CD4-positive, alpha-beta T cell treated with Interleukin-2 at 100 ng/mL for 4 hours (primary cell): ENCODE measurements around the gene SLC6A11.

ENCODE experiments used
- DNase-seq: peaks from one replicate; pipeline ENCODE4 v3.0.0-alpha.2; 2020; ENCODE audit warnings: low spot score

The SLC6A11 gene

DNA sequence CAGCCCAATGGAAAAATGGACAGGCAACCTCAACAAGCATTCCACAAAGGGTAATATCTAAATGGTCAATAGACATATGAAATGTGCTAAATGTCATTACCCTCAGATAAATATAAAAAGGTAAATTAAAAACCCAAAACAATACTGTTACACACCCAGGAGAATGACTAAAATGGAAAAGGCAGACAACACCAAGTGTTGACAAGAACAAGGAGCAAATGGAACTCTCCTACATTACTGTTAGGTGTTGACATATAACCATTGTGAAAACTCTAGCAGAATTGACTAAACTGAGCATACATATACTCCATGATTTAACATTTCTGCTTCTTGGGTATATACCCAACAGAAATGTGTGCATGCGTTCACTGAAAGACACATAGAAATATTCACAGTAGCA lies 25.3 kb upstream of the SLC6A11 start:
- DNase-seq: no peak

DNA sequence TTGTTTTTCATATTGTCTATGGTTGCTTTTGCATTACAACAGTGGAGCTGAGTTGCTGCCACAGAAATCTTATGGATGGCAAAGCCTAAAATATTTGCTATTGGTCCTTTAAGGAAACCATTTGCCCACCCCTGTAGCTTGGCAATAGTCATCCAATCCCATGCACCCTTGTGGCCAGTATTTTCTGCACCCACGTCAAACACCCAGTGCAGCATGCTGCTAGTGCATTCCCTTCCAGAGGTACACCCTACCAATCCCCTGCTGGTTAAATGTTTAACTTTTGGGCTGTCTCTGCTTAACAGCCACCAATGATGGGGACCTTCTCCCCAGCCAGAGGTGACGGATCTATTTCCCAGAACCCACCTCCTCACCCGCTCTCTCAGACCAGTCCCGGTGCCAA lies 23.8 kb upstream of the SLC6A11 start:
- DNase-seq: no peak

DNA sequence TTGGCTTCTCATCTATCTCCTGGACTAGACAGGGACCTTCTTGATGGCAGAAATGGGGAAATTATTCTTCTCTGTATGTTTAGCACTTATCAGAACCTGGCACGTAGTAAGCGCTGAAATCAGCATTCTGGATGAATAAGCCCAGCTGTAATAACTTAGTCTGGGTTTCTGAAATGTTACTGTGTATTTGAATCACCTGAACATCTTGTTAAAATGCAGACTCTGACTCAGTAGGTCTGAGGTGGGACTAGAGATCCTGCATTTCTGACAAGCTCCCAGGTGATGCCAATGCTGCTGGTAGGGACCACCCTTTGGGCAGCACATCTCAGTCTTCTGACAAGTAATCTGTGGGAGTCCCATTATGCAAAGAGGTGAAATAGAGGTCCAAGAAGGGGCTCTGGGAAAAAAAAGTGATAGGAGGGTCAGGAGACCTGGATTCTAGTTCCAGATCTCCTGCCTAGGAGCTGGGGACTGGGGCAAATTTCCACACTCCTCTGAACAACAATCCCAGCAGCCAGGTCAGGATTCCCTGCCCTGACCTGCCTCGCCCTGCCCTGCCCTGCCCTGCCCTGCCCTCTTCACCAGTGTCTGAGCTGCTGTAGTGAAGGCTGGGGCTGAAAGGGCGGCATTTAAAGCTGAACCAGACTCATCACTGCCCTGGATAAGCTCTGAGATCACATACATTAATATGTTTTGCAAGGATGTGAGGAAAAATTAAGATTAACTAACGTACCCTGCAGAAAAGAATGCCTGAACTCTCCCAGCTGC lies 17.2 kb upstream of the SLC6A11 start:
- no peak for DNase-seq

DNA sequence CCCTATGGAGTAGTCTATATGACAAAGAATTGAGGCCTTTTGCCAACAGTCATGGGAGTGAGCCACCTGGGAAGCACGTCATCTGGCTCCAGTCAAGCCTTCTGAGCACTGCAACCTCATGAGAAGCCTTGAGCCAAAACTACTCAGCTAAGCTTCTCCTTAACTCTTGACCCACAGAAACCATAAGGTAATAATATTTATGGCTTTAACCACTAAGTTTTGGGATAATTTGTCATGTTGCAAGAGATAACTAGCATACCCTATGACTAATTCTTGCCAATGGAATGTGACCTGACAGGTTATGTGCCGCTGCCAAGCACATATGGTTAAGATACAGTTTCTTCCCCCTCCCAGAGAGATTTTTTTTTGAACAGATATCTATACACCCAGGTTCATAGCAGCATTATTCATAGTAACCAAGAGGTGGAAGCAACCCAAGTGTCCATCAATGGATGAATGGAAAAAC lies 11.8 kb upstream of the SLC6A11 start:
- DNase-seq: no peak

DNA sequence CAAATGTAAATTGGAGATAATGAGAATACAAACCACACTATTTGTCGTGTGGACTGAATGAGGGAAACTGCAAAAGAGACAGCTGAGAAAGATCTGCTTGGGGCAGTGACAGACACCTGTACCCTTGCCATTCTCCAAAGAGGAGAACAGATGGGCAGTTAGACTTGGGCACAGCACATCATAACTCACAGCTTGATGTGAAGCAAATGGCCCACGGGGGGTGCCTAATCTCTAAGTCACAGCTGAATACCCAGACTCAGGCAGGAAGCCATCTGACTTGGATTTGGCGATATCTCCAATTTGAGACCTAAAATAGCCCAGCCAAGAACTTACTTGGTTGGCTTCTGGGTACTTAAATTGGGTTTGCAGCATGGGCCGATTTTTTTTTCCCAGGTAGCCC lies 10.0 kb upstream of the SLC6A11 start:
- DNase-seq: no peak

DNA sequence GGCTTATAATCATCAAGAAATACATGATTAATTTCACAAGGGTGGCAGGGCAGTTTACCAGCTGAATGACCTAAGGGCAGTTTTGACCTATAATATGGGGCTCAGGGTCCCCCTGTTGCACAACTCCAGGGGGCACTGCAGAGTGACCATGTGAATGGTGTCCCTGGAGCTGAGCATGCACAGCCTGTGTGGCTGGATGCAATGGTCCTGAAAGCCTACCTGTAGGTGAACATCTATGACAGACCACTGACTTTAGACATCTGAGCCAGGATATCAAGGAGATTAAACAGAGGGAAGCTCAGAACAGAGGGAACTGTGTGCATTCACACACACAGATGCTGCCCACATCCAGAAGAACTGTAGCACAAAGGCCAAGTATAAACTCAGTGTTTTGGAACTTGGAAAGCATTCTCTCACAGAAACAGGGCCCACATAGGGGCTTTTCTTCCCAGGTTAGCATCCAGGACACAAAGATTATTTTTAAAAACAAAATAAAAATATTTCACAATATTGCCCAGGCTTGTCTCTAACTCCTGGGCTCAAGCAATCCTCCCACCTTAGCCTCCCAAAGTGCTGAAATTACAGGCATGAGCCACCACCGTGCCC lies 7.8 kb upstream of the SLC6A11 start:
- no peak for DNase-seq

DNA sequence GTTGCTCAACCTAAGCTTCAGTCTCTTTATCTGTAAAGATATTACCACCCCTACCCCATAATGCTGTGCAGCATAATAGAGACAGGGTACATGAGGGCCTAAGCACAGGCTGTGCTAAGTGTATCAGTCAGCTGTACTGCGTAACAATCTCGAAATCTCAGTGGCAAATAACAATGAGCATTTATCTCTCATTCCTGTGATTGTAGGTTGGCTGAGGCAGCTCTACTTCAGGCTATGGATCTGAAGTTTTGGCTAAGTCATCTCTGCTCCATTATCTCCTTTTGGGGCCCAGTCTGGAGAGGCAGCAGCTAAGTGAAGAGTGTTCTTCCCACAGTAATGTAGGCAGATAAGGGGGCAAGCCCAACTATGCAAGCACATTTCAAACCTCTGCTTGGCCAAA lies 7.1 kb upstream of the SLC6A11 start:
- no peak for DNase-seq

DNA sequence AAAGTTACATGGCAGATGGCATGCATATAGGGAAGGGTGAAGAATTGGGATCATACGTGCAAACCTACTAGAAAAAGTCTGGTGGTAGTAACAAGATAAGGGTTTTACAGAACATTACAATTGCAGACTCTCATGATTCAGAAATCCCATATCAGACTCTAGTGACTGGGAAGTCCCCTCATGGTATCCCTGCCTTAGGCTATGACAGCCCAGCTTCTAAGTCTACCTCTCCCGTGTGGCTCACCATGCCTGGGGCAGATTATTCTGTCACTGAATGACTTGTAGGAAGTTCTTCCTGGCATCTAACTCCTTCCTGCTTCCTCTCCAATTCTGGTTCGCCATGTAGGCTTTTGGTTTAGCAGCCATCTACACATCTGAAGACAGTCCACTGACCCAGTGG lies 5.7 kb upstream of the SLC6A11 start:
- DNase-seq: no peak

DNA sequence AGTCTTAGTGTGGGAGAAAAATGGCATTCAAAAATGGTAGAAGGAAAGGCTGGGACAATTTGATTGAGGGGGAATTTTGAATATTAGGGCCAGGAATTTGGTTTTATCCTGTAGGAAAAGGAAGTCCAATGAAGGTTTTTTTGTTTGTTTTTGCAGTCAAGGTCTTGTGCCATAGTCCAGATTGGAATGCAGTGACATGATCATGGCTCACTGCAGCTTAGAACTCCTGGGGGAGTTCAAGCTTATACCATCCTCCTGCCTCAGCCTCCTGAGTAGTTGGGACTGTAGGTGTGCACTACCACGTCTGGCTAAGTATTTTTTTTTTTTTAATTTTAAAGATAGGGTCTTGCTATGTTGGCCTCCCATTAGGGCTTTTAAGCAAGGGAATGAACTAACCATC lies 2.6 kb upstream of the SLC6A11 start:
- no peak for DNase-seq

DNA sequence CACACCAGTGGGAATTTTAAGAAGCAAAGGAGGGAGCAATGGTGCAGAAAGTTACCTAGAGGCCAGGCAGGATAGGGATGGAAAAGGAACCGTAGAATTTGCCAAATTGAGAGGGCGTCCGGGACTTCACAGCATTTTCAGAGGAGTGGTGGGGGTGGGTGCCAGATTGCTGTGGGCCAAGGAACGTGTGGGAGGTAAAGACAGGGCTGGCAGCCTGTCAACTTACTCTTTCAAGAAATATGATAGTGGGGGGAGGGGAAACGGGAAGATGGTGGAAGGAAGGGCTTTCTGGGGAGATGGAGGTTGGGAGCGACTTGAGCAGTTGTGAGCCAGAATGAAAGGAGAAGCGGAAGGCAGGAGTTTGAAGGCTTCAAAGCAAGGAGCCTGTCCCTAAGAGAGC lies 1.4 kb upstream of the SLC6A11 start:
- no peak for DNase-seq

DNA sequence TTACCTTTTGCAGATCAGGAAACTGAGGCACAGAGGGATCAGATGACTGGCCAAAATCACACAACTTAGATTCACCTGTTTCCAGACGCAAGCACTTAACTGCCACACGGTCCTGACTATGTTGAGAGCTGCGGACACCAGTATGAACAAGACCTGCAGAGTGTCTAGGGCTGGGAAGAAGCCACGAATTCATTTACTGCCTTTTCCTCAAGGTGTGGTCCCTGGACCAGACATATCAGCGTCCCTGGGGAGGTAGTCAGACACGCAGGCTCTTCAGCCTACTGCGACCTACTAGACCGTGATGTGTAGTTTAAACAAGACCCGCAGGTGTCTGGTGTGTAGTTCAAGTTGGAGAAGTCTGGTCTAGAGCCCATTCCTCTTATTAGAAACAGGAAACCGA lies 541 bp upstream of the SLC6A11 start:
- DNase-seq: no peak

DNA sequence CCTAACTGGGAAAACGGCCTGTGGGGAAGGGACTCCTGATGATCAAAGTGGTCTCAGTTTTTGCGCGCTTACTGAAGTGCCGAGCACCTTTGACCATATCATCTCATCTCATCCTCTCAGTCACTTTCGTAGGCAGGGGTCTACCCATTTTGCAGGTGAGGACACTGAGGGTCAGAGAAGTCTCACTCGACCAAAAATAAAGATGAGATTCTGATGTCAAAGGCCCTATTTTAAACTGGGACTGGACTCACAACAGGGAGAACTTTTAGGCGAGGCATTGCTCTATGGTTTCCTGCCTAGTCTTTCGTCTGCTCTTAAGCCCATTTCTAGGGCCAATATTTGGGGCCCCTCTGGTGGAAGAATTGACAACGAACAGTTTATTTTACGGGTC lies 830 bp downstream of the SLC6A11 start:
- DNase-seq: no peak

DNA sequence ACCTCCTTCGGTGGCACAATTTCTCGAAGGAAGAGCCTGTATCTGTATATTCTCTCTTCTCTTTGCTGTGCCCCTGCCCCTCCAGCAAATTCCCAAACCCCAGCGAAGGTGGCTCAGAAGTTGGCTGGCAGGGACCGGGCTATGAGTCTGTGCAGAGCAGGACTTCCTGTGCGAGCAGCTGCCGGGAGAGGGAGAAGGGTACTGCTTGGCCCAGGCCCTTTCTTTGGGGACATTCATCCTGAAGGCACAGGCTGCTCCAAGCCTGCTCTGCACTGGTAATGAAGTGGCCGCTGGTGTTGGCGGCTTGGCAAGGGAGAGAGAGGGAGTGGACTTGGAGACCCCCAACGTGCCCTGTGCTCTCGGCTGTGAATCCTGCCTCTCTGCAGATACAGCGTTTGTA lies 1.5 kb downstream of the SLC6A11 start:
- DNase-seq: no peak

DNA sequence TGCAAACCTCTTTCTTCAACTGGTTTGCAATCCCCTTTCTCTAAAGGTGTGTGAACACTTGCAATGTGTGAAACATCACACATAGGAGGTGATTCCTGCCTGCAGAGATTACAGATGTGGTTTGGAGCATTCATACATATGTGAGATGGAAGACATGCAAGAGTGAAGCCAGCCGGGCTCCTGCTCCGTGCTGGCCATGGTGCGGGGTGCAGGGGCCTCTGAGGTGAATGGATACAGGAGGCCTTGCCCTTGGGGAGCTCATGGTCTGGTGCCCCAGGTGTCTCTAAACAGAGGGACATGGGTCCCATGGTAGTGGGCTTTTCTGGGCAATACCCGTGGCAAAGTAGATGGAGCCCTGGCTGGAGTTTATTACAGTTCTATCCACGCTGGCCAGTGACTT lies 6.0 kb downstream of the SLC6A11 start:
- DNase-seq: no peak

DNA sequence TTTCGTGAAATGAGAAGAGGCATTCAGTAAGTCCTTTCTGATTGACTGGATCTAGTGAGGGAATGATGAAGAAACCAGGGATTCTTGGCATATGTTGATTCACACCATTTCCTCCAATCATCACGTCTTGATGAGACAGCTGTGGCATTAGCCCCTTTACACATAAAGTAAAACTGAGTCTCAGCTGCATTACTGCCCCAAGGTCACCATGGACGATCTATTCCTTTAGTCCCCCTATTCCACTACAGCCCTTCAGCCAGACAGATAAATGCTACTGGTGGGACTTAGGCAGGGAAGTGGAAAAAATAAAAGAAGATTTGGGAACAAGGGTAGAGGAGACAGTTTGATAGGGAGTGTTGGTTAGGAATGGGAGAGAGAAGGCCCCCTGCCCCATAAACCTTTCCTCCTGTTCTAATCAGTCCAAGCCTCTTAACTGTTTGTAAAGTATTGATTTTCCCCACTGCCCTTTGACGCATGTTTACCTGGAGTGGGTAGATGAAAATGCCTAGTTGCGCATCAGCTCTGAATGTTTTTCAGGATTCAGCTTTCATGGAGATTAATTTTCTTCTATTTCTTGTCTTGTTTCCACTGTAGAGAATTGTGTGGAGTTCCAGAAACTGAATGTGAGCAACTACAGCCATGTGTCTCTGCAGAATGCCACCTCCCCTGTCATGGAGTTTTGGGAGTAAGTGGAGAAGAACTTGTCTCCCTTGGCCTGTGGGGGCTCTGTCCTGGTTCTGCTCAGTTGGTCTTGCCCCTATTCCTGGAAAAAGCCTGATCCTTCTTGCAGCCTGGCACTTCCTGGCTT lies 6.9 kb downstream of the SLC6A11 start:
- DNase-seq: no peak

DNA sequence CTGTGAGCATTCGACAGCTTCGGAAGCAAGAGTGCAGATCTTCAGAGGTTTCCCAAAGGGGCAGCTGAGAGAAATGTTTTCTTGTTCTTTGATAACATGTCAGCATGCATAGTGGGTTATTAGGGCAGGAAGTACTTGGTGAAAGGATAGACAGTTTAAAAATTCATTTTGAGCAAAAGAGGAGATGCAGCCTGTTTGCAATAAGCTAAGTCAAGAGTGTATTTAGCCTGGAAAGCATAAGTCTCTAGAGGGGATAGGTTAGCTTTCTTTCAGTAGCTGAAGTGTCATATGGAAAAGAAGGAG lies 7.4 kb downstream of the SLC6A11 start:
- no peak for DNase-seq

DNA sequence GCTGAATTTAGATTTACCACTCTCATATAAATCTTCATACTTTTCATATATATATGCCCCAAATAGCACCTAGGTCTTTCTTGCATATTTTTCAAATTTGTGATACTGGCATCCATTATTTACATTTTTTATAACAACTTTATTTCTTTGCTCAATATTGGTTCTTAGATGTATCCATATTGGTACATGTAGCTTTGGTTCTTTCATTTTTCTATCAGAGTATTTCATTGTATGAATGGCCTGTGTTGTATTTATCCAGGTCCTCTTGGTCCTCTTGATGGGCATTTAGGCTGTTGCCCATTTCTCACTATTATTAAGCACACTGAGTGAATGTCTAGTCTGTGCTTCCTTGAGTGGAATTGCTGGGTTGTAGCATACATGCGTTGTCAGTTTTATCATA lies 8.4 kb downstream of the SLC6A11 start:
- no peak for DNase-seq

DNA sequence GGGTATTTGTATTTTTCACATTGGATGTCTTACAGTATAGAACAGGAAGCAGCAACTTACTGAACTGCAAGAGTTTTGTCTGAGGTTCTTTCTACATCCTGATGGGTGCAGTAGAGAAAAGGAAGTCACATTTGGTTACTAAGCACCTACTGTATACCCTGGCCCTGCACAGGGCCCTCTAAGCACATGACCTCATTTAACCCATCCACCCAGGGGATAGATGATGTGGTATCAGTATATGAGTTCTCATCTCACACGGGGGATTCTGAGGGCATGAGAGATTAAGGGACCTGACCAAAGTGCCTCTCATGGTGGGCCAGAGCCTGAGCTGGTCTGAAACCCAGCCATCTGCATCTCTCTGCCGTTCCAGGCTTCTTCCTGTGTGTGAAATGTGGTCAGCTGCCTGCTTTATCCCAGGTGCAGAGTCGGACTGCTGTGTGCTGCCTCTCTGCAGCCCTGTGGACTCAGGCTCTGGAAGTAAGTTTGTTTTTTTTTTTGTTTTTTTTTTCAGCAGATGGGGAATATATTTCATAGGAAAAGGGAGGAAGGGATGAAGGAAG lies 17.9 kb downstream of the SLC6A11 start:
- DNase-seq: no peak

DNA sequence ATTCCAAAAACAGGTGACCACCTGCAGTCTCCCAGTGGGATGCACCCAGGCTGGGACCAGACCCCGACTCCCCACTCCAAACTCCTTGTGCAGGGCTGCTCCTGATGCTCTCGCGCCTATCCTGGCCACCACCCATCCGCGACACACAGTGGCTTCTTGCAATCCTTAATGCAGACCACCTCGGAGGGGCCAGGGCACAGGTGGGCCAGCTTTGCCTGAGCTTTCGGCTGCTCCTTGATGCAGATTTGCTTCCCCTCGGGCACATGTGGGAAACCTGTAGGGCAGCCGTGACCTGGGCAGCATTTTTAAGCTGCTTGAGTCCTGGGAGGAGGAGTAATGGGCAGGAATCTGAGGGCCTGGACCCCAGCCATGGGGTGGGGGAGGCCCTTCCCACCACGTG lies 18.9 kb downstream of the SLC6A11 start:
- no peak for DNase-seq

DNA sequence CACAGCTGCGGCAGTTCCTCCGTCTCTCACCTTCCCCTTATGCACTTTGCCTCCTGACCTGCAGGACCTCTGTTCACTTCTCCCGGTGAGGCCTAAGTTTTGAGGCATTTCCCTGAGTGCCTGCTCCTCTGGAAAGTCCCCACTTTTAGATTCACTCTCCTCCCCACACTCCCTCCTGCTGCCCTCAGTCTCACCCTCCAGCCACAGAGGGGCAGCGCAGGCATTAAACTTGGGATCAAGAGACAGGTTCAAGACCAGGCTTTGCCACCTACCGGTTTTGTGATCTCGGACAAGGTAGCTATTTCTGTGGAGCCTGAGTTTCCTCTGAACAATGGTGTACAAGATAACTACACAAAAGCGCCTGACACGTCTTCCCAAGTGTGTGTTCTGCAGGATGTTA lies 19.4 kb downstream of the SLC6A11 start:
- no peak for DNase-seq

DNA sequence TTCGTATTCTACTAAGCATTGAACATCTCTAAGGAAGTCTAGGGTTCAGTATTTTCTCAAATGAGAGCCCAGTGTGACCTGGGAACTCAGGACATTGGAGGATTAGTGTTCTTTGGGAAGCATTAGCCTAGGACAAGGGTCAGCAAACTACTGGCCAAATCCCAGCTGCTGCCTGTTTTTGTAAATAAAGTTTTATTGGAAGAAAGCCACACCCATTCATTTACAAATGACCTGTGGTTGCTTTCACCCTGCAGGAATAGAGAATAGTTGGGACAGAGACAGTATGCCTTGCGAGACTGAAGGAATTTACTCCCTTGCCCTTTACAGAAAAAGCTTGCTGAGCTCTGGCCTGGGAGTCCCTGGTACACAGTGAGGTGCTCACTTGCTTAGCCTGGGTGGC lies 20.6 kb downstream of the SLC6A11 start:
- DNase-seq: no peak

DNA sequence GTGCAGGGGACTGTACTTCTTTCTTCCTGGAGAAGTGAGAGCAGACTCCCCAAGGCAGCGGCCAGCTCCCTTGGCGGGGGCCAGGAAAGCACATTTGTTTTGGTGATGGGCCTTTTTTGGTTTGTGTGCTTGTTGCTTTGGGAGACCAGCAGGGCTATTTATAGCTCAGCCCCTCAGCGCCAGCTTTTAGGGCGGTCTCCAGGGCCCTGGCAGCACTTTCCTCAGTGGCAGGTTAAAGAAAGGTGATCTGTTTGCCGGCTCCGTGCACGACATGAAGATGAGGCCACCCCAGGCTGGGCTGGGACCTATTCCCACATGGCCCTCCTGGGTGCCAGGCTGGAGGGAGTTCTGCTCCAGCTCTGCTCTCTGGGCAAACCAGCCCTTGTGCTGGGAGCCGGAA lies 21.8 kb downstream of the SLC6A11 start:
- no peak for DNase-seq

DNA sequence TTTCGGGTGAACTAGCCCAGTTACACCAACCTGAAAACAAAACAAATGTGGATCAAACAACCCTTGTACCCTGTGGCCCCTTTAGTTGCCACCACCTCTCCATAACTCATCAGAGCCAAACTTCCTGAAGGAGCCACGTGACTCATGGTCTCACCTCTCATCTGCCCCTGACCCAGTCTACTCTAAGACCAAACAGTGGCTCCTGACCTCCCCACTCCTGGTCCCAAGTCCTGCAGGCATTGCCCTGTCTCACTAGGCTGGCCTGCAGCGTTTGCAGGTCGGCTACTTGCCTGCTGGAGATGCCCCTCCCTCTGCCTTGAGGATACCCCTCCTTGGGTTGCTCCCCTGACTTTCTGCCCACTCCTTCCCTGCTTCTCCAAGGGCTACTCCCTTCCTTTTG lies 23.1 kb downstream of the SLC6A11 start:
- no peak for DNase-seq
